HG03159 (cell line): ENCODE data around the gene NALCN.

ENCODE experiments used
- ATAC-seq: cut with Tn5 transposase; IDR thresholded peaks from one replicate; pipeline ENCODE4 v1.9.1; 2021; ENCODE audit warnings: mild to moderate bottlenecking, moderate library complexity; ENCODE audit not compliant: unreplicated experiment

Gene NALCN

DNA sequence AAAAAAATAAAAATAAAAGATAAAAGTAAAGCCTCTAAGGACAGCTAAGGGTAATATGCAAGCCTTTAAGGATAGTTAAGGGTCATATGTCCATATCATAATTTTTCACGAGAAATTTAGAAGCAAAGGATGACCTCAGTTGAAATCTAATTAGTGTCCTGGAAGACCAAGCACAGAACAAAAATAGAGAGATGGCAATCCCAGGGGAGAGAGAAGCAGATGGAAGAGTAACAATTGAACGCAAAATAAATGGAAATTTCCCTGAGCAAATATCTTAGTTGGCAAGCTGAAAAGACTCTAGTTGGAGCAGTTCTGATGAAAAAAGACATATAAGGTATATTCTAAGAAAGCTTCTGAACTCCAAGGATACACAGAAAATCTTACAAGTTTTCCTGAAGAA is 275.4 kb downstream of the NALCN start:
- ATAC-seq: no peak

DNA sequence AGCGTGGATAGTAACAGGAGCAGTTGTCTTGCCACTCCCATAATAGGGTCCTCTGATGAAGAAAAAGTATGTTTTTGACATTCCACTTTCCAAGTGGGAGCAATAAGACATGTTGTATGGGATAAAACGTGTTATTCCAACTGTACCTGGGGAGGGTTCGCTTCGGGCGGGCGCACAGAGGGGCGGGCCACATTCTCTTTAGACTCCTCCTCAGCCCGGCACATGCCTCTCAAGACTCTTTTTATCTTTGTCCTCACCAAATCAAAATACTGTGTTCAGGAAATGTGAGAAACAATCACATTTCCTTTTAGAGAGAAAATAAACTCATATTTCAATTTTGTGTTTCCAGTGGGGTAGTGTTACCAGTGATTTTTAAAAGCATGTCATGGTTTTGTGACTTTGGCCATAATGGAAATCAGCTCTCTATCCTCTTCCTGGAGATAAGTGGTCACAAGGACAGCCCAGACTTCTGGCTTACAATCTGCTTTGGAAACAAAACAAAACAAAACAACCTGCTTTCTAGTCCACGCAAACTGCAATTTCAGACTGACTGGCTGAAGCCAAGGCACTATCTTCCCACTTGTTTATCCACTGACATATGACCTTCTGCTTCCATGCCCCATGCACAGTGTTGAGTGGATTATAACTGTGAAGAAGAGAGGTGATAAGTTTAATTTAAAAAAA is 276.1 kb downstream of the NALCN start:
- ATAC-seq: no peak

DNA sequence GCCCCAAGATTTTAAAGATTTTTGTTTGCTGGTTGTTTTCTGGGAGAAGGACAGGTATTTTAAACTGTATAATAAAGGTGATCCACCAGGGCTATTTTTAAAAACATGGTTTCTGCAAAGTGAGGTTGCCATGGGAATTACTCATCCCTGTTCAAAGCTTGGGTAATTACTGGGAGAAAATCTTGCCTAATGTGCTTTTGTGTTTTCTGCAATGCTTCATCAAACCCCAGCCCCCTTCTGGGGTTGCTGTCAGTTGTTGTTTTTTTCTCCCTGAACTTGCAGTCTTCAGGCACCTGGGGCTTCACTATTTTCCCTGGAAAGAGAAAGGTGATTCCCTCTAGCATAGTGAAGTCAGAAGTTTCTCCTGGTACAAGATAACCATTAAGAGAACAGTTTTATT is 277.2 kb downstream of the NALCN start:
- ATAC-seq: no peak

DNA sequence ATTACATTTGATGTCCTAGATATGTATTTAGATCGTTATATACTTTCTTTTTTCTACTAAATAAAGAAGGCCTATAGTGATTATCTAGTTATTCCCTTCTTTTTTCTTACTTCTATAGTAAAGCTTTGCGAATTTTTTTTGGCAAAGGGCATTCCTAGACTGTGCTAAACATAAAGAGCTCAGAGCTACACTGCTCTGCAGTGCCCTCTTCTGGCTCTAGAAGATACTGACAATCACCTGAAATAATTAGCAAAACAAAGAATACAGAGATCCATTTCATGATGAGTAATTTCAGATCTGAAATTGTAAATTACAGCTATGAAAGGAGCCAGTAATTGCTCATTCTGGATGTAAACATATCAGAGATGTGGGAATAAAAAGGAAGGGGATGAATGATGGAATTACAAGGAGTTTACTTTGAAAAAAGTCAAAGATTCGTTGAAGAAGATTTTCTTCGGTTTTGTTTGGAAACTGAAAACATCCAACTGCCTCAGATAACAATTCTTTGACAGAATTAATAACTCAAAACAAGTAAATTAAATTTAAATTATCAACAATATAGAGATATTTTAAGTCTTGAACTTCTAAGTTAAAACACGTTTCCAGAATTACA is 288.5 kb downstream of the NALCN start:
- ATAC-seq: peak; percentile 96

DNA sequence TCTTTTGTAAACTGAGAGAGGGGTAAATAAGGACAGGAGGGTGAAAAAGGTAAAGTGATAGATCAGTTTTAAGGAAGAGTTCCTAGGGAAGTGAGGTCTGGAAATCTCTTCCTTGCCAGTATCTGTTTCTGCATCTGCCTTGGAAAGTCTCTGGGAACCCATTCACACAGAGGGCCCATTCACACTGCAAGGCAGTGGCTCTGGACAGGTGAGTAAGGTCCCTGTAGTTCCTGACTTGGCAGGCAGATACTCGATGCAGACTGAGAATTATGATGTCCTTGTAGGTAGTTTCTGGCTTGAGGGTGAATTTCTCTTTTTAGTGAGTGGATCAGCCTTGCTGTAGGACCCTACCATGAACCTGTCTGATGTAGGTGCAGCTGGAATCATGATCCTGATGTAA is 293.3 kb downstream of the NALCN start:
- ATAC-seq: no peak

DNA sequence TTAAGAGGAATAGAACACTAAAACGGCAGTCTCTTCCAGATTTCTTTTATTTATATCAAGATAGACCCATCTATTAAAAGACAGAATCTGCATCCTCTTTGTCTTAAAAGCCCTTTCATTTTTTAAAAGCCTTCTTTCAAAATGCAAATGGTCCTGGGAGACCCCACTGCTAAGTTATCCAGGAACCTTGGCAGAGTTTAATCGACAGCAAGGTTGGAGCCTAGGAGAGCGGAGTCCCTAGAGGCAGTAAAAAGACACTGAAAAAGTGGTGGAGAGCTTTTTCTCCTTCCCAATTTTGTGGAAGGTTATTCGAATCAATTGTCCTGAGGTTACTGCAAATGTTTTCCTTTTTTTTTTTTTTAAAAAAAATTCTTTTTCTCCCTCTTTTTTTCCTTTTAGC is 294.7 kb downstream of the NALCN start:
- no peak for ATAC-seq

DNA sequence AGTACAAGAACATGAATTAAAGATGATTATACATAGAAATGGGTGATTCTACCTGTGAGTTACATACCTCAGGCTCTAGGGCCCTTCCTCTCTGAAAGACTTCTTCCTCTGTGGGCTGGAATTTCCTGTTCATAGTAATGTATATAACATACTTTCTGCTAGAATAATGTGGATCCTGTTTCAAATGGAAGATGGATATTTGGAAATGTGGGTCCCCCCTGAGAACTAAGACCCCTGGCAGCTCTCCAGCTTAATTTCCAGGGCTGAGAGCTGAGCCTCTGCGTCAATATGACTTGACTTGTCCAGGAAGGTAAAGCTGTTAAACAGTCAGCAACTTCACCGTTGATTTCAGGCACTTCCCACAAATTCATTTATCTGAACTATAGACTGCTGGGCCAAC is 296.3 kb downstream of the NALCN start:
- ATAC-seq: no peak

DNA sequence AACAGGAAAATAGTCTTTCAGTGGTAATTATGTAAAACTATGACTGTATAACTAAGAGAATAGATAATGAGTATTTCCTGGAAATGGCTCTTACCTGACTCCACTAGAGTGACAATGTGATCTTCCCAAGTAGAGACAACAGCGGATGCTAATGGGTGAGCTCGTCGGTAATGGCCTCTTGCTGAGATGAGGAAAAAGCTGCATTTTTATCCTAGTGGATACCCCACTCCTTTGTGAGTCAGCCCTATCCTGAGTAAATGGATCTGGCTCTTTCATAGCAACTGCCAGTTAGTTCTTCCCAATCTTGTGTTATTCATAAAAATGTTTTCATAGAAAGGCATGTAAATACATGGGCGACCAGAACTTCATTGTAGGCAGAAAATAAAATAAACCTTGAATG is 299.5 kb downstream of the NALCN start:
- no peak for ATAC-seq

DNA sequence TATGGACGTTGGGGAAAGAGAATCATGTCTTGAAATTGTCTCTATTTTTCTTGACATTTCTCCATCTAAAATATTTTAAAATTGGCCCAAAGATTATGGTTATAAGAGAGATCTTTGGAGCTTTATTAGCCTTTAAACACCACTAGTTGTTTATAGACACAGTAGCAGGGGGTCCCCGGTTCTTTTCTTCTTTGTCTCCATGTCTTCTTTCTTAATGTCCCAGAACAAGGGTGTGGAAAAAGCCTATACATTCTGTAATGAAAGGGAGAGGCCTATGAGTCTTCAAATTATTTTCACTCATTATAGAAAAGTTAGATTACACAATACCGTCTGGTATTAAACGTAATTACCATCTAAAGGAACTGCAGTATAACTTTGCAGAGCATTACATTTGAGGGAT is 300.0 kb downstream of the NALCN start:
- no peak for ATAC-seq

DNA sequence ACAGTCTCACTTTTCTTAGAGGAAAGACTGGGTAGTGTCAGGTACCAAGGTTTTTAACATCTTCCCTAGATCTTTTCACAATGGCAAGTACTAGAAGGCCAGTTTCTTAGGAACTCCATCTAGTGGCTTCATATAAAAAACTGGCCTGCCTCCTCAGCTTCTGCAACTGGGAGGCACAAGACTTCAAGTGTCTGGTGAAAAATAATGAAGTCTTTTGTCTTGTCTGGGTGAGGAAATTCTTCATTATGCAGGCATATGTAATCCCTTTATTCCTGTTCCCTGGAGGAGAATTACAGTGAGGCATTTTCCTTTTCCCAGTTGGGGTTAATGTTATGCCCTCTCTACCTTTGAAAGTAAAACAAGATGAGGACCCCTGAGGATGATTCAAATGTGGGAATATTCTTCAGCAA is 300.5 kb downstream of the NALCN start:
- no peak for ATAC-seq

DNA sequence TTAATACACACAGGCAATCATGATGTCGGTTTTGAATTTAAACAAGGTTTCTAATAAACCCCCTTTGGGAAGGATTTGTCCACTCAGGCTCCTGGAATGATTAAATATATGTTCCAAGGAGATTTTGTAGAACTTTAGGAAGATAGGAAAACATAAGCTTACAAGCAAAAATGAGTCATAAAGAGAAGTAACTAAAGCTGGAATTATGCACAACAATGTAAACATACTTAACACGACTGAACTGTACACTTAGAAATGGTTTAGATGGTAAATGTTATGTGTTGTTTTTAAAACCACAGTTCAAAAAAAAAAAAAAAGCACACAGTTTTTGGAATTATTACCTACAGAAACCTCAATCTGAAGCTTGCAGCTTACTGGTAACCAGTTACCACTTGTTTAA is 304.4 kb downstream of the NALCN start:
- no peak for ATAC-seq

DNA sequence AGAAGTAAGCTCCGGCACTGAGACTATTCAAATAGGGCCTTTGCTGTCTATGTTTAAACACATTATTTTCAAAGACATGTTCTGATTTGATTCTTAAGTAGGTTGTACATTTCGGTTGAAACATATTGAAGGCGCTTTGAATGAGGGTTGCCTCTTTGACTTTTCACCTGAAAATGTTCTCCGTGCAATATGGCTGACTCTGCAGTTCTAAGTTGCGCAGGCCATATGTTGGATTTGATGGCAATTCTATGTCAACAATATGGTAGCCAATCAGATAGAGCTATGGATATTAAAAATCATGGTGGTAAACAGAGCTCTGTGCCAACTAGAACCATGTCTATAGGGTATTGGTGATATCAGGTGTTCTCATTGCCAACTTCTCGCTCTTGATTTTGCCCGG is 307.3 kb downstream of the NALCN start:
- no peak for ATAC-seq

DNA sequence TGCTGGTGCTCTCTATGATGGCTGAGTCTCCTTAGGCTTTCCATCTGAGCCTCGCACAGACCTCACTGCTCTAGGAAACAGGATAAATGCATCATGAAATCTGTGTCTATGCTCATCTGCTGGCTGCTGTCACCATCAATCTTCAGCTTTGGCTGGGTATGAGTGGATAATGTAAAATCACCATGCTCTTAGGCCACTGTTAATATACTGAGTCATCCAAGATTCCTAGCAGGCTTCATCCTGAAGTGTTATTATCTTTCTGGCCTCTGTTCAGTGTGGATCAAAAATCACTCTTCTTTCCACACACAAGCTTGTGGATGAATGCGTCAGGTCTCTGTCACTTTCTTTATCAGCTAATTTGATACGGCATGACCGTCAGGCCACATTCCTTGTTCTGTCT is 317.4 kb downstream of the NALCN start:
- ATAC-seq: no peak

DNA sequence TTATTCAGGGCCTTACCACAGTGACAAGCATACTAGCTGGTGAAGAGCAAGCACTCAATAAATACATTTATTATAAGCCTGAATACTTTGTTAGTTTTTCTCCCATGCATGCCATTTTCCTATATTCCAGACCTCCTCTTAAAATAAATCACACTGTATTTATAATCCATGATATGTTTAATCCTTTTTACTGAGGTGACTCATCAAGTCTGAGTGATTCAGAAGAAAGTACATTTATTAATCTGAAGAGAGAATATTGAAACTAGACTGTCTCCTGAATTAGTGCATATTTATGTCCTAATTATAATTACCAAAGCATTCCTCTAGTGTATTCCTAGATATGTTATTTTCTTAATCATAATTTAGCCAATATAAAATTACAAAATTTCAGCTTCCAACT is 323.3 kb downstream of the NALCN start:
- ATAC-seq: no peak

DNA sequence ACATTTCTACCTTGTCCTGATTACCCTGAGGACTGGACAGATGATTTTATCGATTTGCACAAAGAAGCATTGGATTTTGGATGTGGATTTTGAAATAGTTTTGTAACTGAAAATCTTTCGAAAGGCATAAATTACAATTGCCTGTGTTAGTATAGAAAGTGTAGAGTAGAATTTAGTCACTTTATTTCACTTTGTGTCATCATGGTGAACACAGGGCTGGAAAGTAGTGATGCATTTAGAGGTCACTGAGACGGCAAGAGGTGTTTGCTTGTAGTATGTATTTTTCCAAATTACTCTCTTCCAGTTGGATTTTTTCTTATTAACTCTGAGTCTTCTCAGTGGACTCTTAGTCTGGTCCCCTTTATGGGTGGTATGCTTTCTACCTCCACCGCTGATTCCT is 326.0 kb downstream of the NALCN start:
- no peak for ATAC-seq

DNA sequence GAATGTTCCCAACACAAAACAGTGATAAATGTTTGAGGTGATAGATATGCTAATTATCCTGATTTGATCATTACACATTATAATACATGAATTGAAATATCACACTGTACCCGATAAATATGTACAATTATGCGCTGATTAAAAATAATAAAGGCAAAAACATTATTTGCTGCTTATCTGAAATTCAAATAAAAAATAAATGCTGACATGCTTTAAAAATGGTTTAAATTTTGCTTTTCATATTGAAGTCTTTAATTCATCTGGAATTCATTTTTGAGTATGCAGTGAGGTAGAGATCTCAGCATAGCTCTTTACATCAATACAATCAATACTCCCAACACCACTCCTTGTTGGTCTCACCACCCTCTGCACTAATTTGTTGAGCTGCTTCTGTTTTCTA is 330.8 kb downstream of the NALCN start:
- no peak for ATAC-seq

DNA sequence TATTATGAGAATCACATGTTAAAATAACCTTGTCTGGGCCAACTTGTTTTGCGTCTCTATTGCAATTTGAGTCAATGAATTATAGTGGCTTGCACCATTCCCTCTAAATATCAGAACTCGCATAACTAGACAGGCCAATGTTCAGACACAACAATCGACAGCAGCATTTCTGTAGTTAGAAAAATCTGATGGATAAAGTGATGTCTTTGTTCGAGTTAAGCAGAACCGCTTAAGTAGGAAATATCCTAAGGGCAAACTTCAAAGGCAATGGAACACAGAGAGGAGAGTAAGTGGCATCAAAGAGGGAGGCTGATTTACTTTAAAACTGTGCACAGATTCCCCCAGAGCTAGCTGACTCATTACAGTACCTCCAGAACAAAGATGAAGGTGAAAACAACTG is 333.9 kb downstream of the NALCN start:
- no peak for ATAC-seq

DNA sequence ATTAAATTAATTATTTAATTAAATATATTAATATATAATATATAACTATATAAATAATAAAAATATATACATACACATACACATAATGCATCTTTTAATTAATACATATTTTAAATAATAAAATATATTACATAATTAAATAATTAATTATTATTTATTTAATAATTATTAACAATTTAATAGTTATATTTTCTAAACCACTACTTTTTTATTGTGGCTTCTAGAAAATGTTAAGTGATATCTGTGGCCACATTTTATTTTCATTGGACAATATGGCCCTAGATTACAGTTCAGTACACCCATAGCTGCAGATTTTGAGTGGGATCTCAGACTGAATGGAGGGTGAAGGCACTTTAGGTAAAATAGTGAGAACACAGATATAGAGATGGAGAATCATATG is 335.7 kb downstream of the NALCN start:
- ATAC-seq: no peak

DNA sequence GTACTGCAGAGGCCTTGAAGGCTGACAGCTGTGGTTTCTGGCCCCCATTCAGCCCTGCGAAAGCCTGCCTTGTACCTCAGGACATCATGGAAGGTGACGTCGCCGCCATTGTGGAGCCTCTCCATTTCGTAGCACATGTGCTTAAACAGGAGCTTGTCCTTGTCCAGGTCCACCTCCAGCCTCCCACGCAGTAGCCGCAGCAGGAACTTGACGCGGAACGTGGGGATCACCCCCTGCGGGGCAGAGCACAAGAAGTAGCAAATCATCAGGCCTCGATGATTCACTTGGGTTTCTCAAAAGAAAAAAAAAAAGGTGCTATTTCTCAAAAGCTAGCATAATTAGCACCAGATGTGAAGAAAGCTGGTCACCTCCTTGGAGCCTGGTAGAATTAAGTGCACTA is 351.0 kb downstream of the NALCN start:
- ATAC-seq: no peak

DNA sequence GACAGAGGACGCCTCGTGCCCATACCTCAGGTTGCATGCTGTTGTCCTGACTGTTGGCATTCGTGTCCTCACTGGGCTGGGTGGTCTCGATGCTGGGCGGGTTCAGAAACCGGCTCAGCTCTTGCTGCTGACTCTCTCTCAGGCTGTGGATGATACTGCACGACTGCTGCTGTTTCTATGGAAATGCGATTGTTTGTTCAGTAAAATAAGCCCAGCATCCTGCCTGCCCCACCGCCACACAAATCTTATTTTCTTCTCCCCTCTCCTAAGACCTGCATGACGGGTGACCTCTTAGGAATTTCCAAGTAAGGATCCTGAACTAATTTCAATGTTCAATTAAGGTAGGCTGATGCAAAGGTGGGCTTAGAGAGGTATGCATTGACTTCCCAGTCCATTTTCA is 356.5 kb downstream of the NALCN start:
- ATAC-seq: no peak

DNA sequence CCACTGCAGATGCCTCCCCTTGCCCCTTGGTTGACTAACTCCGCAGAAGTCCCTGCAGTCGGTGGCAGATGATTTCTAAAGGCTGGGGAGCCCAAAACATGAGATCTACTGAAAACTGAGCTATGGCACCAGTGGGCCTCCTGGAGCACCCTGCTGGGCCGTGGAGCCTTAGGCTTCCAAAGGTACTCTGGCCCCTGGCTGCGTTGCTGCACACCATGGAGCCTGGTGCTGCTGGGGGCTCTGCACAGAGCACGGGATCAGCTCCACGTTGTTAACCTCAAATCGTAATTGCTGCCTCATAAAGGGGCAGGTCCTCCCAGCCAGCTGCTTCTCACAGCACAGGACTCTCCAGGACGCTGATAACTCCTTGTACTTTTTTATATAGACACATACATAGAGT is 357.5 kb downstream of the NALCN start:
- no peak for ATAC-seq

DNA sequence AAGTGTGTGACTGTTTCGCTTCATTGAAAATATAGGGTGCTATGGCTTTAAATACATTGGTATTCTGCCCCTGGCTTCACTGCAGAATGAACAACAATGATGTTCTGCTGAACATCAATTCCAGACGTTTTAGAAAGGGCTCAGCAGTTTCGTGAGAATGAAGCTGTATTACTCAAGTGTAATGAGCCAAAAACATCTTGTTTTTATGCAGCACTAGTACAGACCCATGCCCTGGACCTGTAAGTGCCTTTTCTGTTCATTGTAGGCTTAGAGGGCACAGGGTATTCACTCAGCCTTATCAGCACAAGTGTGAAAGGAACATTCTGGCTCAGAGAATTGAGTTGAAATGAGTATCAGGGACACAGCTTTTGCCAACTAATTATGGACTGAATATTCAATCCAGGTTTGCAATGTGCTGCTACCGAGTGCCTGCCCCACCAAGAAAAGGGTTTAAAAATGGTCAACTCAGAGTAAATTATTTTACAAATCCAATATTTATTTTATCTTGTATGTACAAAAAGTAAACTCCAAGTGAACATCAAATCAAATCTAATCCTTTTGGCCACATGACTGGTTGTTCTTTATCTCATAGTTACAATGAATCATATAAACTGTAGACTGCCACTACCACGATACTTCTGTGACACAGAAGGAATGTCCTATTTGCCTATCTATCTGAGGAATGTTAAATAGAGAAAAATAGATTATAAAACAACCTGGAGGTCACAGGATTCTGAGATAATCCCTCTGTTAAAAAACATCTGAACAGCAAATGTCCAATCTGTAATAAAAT is 362.8 kb downstream of the NALCN start:
- ATAC-seq: no peak
